WERI-Rb-1 (cell line): Measurements from ENCODE around the gene MEX3C.

ENCODE experiments used
- DNase-seq: peaks from one replicate; pipeline ENCODE4 v3.0.0-alpha.2; 2020
- H3K27ac ChIP-seq: fragments of 250-450 bp; sonication (Bioruptor Pico); 2 replicates; pipeline ENCODE4 v1.5.1; 2020; ENCODE audit warnings: mild to moderate bottlenecking, moderate library complexity
- H3K27me3 ChIP-seq: fragments of 250-450 bp; sonication (Bioruptor Pico); 2 replicates; pipeline ENCODE4 v1.5.1; 2021; ENCODE audit warnings: mild to moderate bottlenecking, low read depth, moderate library complexity; ENCODE audit not compliant: insufficient read depth, severe bottlenecking
- H3K36me3 ChIP-seq: fragments of 250-450 bp; sonication (Bioruptor Pico); 2 replicates; pipeline ENCODE4 v1.5.1; 2020; ENCODE audit warnings: mild to moderate bottlenecking, moderate library complexity
- H3K4me3 ChIP-seq: 2 replicates; pipeline ENCODE4 v1.5.1; 2011; ENCODE audit warnings: low read depth, mild to moderate bottlenecking, control low read depth, low read length
- H3K9me3 ChIP-seq: fragments of 250-450 bp; sonication (Bioruptor Pico); 2 replicates; pipeline ENCODE4 v1.5.1; 2021; ENCODE audit warnings: mild to moderate bottlenecking, moderate library complexity; ENCODE audit not compliant: severe bottlenecking
- TF ChIP-seq, protein P1 (sequence below): IDR thresholded peaks from 2 replicates; pipeline ENCODE4 v1.5.1; 2011; ENCODE audit warnings: low read depth, mild to moderate bottlenecking, control low read depth, inconsistent platforms, low read length

Gene MEX3C

DNA sequence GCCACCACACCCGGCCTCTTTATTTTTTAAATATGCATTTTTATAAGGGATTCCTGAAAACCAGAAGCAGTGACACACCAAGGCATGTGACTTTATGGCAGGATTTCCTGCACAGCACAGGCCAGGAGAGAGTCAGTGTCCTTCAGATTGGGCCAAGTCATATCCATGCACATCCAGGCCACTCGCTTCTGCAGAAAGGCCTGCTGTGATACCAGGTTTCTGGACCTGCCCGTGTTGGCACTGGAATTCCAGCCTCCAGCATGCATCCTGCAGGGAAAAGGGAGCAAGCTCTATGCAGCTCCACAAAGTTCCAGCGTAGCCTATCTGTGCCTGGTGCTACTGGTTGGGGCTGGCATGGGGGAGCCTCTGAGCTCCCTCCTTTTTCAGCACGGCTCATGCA lies 36.8 kb downstream of the MEX3C start:
- Histone ChIP-seq H3K9me3 (peaks cover 3% of the 10 kb centered on the region), H3K27me3 (no peaks in the 10 kb centered on the region), H3K36me3 (no peaks in the 10 kb centered on the region), H3K4me3 (no peak overlapping the region), H3K27ac (no peak overlapping the region)
- no peak for DNase-seq
- TF ChIP-seq, protein P1, sequence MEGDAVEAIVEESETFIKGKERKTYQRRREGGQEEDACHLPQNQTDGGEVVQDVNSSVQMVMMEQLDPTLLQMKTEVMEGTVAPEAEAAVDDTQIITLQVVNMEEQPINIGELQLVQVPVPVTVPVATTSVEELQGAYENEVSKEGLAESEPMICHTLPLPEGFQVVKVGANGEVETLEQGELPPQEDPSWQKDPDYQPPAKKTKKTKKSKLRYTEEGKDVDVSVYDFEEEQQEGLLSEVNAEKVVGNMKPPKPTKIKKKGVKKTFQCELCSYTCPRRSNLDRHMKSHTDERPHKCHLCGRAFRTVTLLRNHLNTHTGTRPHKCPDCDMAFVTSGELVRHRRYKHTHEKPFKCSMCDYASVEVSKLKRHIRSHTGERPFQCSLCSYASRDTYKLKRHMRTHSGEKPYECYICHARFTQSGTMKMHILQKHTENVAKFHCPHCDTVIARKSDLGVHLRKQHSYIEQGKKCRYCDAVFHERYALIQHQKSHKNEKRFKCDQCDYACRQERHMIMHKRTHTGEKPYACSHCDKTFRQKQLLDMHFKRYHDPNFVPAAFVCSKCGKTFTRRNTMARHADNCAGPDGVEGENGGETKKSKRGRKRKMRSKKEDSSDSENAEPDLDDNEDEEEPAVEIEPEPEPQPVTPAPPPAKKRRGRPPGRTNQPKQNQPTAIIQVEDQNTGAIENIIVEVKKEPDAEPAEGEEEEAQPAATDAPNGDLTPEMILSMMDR, result no peak

DNA sequence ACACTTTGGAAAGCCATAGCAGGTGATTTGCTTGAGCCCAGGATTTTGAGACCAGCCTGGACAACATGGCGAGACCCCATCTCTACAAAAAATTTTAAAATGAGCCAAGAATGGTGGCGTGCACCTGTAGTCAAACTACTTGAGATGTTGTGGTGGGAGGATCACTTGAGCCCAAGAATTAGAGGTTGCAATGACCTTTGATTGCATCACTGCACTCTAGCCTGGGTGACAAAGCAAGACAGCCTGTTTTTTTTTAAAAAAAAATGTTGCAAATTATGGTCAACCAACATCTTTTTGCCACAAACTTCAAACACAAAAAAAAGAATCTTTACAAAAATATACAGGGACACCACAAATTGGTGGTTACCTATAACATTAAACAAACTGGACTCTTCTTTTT lies 40.3 kb downstream of the MEX3C start:
- TF ChIP-seq, protein P1, result no peak
- no peak overlapping the region for H3K4me3 ChIP-seq
- no peak overlapping the region for H3K27ac ChIP-seq
- H3K36me3 ChIP-seq, result no peaks in the 10 kb centered on the region
- peaks cover 3% of the 10 kb centered on the region for H3K9me3 ChIP-seq
- no peak for DNase-seq
- no peaks in the 10 kb centered on the region for H3K27me3 ChIP-seq

DNA sequence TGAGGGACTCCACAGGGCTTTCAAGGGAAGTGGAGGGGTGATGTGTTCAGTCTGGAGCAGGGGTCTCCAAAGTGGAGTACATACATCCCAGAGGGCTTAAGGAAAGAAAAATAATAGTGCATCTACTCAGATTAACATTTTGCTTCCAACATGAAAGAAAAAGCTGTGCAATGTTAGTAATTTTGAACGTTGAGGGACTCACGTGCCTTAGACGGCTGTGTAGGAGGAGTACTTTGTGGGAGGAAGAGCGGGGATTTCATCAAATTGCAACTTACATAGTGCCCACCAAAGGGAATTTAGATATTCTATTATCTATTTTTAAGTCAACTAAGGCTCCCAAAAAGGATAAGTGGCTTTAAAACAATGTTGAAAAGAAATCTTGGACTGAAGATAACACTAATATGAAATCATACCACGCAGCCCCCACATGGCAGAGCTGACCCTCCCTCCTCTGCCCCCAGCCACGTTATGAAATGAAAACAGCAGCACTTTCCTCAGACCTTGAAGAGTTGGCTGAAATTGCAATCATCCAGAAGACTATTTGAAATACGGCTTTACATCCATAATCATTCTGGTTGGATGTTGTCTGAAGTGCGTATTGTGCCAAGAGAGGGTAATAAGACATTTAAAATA lies 42.9 kb downstream of the MEX3C start:
- TF ChIP-seq, protein P1, result no peak
- no peak overlapping the region for H3K27ac ChIP-seq
- no peak for DNase-seq
- H3K9me3 ChIP-seq, result peaks cover 3% of the 10 kb centered on the region
- no peaks in the 10 kb centered on the region for H3K27me3 ChIP-seq
- H3K36me3 ChIP-seq, result no peaks in the 10 kb centered on the region
- no peak overlapping the region for H3K4me3 ChIP-seq

DNA sequence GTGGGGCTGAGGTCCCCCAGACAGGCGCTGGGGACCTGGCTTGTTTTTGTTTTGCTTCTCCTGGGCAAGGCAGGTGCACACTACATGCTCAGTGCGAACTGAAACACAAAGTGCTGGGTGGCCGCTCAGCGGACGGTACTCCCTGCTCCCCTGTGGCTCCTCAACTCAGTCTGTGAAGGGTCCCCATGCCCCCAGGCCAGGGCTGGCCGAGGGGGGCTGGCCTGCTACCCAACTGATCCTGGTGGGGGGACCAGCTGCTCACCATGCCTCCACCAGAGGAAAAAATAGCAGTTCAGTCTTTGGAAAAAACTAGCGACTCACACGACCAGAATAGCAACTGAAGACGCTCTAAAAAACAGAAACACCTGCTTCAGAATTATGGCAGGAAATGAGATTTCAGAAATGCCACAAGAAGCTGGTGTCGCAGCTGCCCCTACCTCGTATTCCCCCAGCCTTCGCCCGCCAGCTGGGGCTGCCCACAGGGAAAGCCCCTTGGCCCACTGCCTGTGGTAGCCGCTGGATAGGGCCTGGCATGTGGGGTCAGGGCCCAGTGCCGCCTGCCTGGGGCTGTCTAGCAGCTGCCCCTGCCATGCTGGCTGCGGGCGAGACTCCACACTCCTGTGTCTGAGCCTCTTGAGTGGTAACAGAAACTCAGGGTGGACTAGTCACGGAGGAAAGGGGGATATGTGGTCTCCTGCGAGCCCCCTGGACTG lies 43.7 kb downstream of the MEX3C start:
- TF ChIP-seq, protein P1, result no peak
- Histone ChIP-seq H3K27ac (no peak overlapping the region), H3K9me3 (peaks cover 2% of the 10 kb centered on the region), H3K36me3 (no peaks in the 10 kb centered on the region), H3K4me3 (no peak overlapping the region), H3K27me3 (no peaks in the 10 kb centered on the region)
- DNase-seq, result no peak

DNA sequence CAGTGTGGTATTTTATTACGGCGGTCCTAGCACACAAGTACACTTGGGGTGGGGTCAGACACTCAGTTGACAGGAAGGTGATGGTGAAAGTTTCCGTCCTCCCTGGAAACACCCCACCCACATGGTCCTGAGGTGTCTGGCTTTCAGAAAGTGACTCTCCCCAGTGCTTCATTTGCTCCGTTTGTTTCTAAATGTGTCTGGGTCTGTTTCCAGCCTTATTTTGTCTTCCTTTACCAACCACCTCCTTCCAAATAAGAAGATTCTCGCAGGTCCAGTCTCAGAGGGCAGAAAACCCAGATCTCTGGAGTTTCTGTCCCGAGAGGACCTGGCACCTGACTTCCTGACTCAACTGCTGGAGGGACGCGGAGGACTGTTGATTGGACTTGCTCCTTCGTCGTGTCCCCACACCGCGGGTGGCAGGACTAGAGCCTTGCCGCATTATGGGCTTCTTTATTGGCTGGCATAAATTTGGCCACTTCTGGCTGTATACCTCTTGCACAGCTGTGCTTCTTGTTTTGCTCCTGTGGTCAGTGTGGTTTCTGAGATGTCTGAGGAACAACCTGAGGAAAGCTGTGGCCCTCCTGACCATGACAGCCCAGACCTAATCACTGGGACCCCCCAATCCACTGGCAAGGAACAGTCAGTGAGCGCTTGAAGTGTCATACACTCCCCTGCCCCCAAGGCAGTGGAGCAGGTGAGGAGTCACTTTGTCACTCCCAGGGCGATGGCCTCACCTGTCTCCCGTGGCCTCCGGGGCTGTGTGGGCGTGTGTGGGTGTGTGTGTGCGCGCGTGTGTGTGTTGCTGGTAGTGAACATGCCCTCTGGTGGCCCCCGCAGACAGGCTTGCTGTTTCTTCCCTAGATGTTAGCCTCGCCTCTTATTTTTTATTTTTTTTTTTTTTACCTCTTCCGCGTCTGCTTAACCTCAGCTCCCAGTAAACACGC lies 45.6 kb downstream of the MEX3C start:
- no peaks in the 10 kb centered on the region for H3K27me3 ChIP-seq
- TF ChIP-seq, protein P1, result no peak
- no peaks in the 10 kb centered on the region for H3K36me3 ChIP-seq
- H3K27ac ChIP-seq, result no peak overlapping the region
- DNase-seq, result no peak
- H3K4me3 ChIP-seq, result no peak overlapping the region
- peaks cover 2% of the 10 kb centered on the region for H3K9me3 ChIP-seq
